ENCODE measurements around the gene AVPR2. TPM values are rescaled to one million over a fixed set of nuclear protein-coding genes. Genes with fewer than 3 reads are reported as not detected.
A peak's percentile ranks its signal among the peaks of the same experiment; 100 is the strongest.

The AVPR2 gene
- total RNA-seq, 1 experiment from 2014 or later = not detected

GRCh38 chrX:153919281-153919680 lies 14.8 kb downstream of the AVPR2 start:
- no peak for DNase-seq
- no peaks in the 10 kb centered on the region for H3K36me3 ChIP-seq
- H3K4me3 ChIP-seq = no peak overlapping the region
- H3K27me3 ChIP-seq = no peaks in the 10 kb centered on the region
- no peaks in the 10 kb centered on the region for H3K9me3 ChIP-seq

DNA sequence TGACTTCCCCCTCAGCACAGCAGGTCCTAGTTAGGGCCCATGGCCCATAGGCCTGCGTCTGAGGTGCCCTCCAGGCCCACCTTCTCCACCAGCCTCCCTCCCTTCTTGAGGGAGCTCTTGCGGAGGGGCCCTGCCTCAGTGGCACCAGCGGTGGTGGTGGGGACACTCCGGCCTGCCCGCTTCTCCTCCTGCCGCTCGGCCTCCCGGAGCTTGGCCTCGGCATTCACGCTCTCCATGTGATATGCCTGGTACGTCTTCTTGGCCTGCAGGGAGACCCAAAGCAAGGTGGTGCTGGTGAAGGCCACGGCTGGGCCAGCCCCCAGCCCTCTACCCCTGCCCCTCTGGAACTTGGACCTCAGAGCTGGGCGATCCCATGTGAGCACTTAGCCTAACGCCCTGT lies 16.1 kb downstream of the AVPR2 start:
- H3K4me3 ChIP-seq = no peak overlapping the region
- no peaks in the 10 kb centered on the region for H3K27me3 ChIP-seq
- H3K36me3 ChIP-seq = no peaks in the 10 kb centered on the region
- no peak for DNase-seq
- H3K9me3 ChIP-seq = no peaks in the 10 kb centered on the region

DNA sequence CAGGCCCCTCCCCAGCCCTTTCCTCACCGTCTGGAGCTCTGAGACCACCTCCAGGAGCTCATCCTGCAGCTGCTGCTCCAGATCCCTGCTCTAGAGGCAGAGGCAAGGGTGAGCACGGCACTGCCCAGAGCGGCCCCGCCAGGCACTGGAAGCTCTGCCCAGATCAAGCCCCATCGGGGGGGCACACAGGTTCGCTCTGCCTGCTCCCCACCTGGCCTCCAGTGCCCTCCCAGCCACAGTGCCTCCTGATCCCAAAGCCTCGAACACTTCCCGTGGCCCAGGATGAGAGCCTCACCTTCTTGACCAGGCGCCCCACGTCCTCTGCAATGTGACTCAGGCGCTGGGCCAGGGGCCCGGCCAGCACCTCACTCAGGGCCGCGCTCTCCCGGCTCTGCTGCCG lies 16.6 kb downstream of the AVPR2 start:
- no peak for DNase-seq
- no peaks in the 10 kb centered on the region for H3K36me3 ChIP-seq
- H3K9me3 ChIP-seq = no peaks in the 10 kb centered on the region
- H3K27me3 ChIP-seq = no peaks in the 10 kb centered on the region
- no peak overlapping the region for H3K4me3 ChIP-seq

DNA sequence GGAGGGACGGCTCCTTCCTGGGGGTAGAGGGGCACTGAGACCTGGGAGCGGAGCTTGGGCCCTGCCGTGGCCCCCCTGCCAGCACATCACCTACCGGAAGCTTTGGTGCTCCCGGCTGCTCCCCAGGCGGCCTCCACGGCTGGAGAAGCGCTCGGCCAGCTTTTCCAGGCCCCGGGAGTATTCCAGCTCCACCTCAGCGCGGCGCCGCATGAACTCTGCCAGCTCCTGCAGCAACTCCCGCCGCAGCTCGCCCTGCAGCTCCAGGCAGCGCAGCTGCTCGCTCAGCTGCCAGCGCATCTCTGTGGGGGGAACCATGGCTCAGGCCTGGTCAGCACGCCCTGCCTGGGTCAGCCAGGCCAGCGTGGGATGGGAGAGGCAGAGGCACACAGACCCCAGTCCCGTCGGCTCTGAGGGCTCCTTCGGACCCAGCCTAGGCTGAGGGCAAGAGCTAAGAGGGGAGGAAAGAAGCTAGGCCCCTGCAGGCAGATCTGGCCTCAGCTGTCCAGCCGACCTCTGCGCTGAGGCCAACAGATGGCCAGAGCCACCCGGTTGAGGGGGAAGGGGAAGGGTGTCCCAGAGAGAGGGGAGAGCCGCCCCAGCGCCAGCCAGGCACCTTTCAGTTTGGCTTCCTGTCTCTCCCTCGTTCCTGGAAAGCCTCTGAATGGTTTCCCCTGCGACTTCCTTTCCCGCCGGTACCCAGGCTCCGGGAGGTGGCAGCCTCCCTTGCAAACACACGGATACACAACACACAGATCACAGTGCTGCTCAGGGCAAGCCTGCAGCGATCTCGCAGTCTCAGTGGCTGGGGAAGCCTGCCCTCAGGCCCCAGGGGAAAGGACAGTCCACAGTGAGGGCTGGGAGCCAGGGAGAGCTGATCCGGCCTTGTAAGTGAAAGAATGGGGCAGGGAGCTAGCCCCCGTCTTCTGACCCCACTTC lies 17.3 kb downstream of the AVPR2 start:
- DNase-seq = no peak
- Histone ChIP-seq H3K4me3 (no peak overlapping the region), H3K36me3 (no peaks in the 10 kb centered on the region), H3K27me3 (no peaks in the 10 kb centered on the region), H3K9me3 (no peaks in the 10 kb centered on the region)

DNA sequence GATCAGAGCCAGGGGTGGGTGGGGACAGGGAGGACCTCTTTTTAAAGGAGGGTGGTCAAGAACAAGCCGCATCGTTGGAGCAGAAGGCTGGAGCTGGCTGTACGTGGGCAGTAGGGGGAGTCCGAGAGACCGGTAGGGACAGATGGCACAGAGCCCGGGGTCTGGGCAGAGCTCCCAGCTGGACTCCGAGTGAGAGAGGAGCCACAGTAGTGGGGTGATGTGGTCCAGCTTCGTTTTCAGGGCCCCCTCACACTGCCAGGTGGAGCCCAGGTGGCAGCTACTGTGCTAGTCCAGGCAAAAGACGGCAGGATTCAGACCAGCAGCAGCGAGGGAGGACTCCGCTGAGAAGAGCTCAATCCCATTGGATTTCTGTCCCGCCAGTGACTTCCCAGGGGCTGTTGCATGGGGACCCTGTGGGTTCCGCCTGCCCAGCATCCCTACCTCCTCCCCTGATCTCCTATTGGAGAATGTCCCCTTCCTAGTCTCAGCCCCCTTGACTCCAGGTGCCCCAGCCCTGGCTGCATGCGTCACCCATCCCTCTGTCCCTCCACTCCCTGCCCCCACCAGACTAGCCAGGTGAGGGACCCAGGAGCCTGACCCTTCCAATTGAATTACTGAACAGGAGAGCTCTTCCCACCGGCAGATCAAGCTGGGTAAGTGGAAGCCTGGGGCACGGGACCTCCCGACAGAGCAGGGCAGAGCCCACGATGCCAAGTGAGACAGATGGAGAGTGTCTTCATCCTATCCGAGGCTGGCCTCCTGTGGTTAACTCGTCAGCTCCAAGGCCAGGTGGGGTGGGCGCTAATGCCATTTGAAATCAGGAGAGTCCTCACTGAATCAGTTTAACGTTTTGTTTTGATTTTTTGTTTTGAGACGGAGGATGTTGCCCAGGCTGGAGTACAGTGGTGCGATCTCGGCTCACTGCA lies 18.7 kb downstream of the AVPR2 start:
- DNase-seq = peak; percentile 69
- Histone ChIP-seq H3K9me3 (no peaks in the 10 kb centered on the region), H3K27me3 (no peaks in the 10 kb centered on the region), H3K36me3 (no peaks in the 10 kb centered on the region), H3K4me3 (no peak overlapping the region)

GRCh38 chrX:153924149-153924861 lies 19.8 kb downstream of the AVPR2 start:
- DNase-seq = no peak
- Histone ChIP-seq H3K27me3 (no peaks in the 10 kb centered on the region), H3K36me3 (no peaks in the 10 kb centered on the region), H3K9me3 (no peaks in the 10 kb centered on the region), H3K4me3 (no peak overlapping the region)

DNA sequence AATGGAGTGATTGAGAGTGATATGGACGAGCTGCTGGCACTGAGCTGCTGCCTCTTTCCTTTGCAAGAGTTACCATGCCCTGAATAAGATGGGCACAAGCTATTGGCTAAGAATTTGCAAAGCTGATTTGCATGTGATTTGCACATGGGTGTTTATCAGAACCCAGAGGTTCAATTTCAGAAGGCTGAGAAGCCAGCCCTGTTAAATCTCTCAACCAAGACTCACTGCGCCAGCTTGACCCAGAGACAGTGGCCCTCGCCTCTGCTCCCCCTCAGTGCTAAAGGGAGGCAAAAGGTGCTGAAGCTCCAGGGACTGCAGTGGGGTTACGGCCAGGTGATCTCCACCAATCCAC lies 20.9 kb downstream of the AVPR2 start:
- no peaks in the 10 kb centered on the region for H3K27me3 ChIP-seq
- H3K4me3 ChIP-seq = no peak overlapping the region
- no peaks in the 10 kb centered on the region for H3K36me3 ChIP-seq
- no peak for DNase-seq
- no peaks in the 10 kb centered on the region for H3K9me3 ChIP-seq

GRCh38 chrX:153925739-153926551 lies 21.5 kb downstream of the AVPR2 start, which contains the start of gene ARHGAP4:
ARHGAP4 (minus strand) TSS chrX:153926264; CDS start chrX:153926202, 62 bp downstream.
- no peaks in the 10 kb centered on the region for H3K36me3 ChIP-seq
- DNase-seq = no peak
- no peaks in the 10 kb centered on the region for H3K27me3 ChIP-seq
- H3K9me3 ChIP-seq = no peaks in the 10 kb centered on the region
- peak within 1 kb of the TSS; percentile 71; the same call in 1 of the 2 replicates for H3K4me3 ChIP-seq

GRCh38 chrX:153926552-153926857 lies 22.0 kb downstream of the AVPR2 start:
- Histone ChIP-seq H3K27me3 (no peaks in the 10 kb centered on the region), H3K36me3 (no peaks in the 10 kb centered on the region; the same call in 1 of the 2 replicates), H3K9me3 (no peaks in the 10 kb centered on the region), H3K4me3 (no peak overlapping the region)
- DNase-seq = no peak

DNA sequence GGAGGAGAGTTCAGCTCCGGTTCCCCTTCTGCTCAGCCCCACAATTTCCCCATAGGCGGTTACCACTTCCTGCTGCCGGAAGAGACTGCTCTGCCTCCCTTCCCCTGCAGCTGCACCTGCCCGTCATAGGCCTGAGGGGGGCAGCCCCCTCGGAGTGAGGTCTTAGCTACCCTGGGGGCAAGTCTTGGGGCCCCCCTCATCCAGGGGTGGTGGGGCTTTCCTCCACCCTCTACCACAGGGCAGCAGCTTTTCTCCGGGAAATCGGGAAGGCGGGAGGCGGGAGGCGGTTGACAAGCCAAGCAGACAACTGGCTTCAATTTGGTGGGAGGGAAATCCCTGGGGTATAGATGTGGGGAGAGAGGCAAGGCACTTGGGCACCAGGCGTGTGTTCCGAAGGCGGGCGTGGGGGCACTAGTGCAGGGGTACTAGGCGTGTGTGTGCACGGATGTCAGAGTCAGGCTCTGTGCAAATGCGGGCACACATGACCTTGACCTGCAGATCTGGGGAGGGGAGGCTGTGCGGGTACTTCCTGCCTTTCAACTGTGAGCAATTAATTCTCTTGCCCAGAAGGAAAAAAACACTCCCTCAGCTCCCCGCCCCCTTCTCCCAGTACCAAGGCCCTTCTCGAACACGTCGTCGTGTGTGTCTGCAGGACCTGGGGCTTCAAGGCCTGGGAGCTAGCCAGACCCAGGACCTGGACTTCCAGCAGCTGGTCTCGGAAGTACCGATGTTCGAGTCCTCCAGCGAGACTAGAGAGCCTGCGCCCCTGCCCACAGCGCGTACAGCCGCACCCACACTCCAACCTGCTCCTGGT lies 22.6 kb downstream of the AVPR2 start:
- DNase-seq = peak; percentile 49
- H3K4me3 ChIP-seq = peak overlapping the region; percentile 71
- no peaks in the 10 kb centered on the region; the same call in 1 of the 2 replicates for H3K36me3 ChIP-seq
- H3K9me3 ChIP-seq = no peaks in the 10 kb centered on the region
- no peaks in the 10 kb centered on the region for H3K27me3 ChIP-seq

- peak overlapping the region; percentile 71 for H3K4me3 ChIP-seq
- no peak for DNase-seq
- no peaks in the 10 kb centered on the region; the same call in 1 of the 2 replicates for H3K36me3 ChIP-seq
- no peaks in the 10 kb centered on the region for H3K27me3 ChIP-seq
- H3K9me3 ChIP-seq = no peaks in the 10 kb centered on the region
Measured at GRCh38 chrX:153927672-153927921, 23.1 kb downstream of the AVPR2 start.

DNA sequence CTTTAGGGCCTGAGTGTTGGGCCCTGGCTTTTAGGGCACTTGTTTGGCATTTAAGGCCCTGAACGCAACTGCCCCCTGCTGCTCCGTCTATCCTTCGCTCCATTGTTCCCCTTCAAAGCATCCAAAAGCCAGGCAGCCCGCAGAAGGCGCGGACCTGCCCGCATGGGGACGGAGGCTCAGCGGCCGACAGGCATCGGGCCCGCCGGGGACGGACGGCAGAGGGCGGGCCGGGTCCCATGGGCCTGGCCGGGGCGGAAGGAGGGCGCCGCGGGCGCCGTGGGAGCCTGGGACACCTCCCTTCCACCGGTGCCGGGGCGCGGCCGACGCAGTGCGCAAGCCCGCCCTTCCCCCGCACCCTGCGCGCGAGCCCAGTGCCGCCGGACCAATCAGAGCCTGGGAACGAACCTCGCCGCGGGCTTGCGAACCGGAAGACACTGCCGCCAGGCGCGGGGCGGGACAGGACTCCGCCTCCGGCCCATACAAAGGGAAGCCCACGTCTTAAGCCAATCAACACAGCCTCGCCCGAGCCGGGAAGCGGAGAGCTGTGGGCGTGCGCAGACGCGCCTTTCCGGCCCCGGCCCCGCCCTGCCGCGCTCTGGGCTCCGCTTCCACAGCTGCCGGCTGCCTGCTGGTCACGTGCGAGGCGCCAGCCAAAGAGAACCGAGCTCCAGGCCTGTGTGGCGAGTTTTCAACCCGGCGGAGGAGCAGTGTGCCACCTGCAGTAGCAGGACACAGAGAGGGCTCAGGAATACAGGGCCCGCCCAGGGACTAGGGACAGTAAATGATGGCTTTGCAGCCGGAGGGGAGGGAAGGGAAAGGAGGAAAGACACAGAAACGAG lies 23.7 kb downstream of the AVPR2 start:
- peaks cover 4% of the 10 kb centered on the region; the same call in 1 of the 2 replicates for H3K36me3 ChIP-seq
- H3K4me3 ChIP-seq = peak overlapping the region; percentile 71
- H3K27me3 ChIP-seq = no peaks in the 10 kb centered on the region
- H3K9me3 ChIP-seq = no peaks in the 10 kb centered on the region
- DNase-seq = peak; percentile 95

- Histone ChIP-seq H3K27me3 (no peaks in the 10 kb centered on the region), H3K4me3 (no peak overlapping the region), H3K36me3 (peaks cover 4% of the 10 kb centered on the region; the same call in 1 of the 2 replicates), H3K9me3 (no peaks in the 10 kb centered on the region)
- DNase-seq = no peak
Measured at GRCh38 chrX:153928846-153929245, 24.4 kb downstream of the AVPR2 start.

GRCh38 chrX:153929576-153929975 lies 25.1 kb downstream of the AVPR2 start:
- Histone ChIP-seq H3K9me3 (no peaks in the 10 kb centered on the region), H3K27me3 (no peaks in the 10 kb centered on the region), H3K36me3 (peaks cover 4% of the 10 kb centered on the region; the same call in 1 of the 2 replicates), H3K4me3 (no peak overlapping the region)
- no peak for DNase-seq
